ENCODE results near the gene TMEM269.

- TF ChIP-seq CTCF (IDR thresholded peaks at IDR 0.05) = no peak
- TF ChIP-seq POLR2A (IDR thresholded peaks at IDR 0.05) = no peak
These were observed 47.5 kb upstream of the TMEM269 start for GRCh38 chr1:42737257-42737656.
